Neural cell (in vitro differentiated cells): ENCODE data around the gene CNIH3. TPM values are rescaled to one million over a fixed set of nuclear protein-coding genes. Genes with fewer than 3 reads are reported as not detected.

Experiments
- H2AFZ ChIP-seq: fragments of 200-600, 300-800 bp; sonication (generic), shearing (Covaris generic); 2 replicates; pipeline ENCODE4 v1.6.0; 2014; ENCODE audit warnings: low read depth, mild to moderate bottlenecking, antibody characterized with exemption, low read length, moderate library complexity
- H3F3A ChIP-seq: fragments of 200-600 bp; shearing (Covaris generic); 2 replicates; pipeline ENCODE4 v1.6.1; 2016; ENCODE audit warnings: mild to moderate bottlenecking, moderate library complexity, mixed read lengths, antibody characterized with exemption, low read length; ENCODE audit not compliant: insufficient read depth, poor library complexity, severe bottlenecking
- H3K27ac ChIP-seq: fragments of 200-600, 300-800 bp; sonication (generic), shearing (Covaris generic); 2 replicates; pipeline ENCODE4 v1.5.1; 2014; ENCODE audit warnings: mild to moderate bottlenecking, low read length, moderate library complexity
- H3K27me3 ChIP-seq: fragments of 300-800, 200-600 bp; sonication (generic), shearing (Covaris generic); 2 replicates; pipeline ENCODE4 v1.6.0; 2014; ENCODE audit warnings: mild to moderate bottlenecking, low read depth, low read length, moderate library complexity; ENCODE audit not compliant: insufficient read depth
- H3K36me3 ChIP-seq: fragments of 300-800, 200-600 bp; sonication (generic), shearing (Covaris generic); 2 replicates; pipeline ENCODE4 v1.5.1; 2014; ENCODE audit warnings: mild to moderate bottlenecking, antibody characterized with exemption, low read length, moderate library complexity; ENCODE audit not compliant: insufficient read depth
- H3K4me2 ChIP-seq: fragments of 300-800, 200-600 bp; sonication (generic), shearing (Covaris generic); 2 replicates; pipeline ENCODE4 v1.6.0; 2014; ENCODE audit warnings: mild to moderate bottlenecking, low read length
- H3K4me3 ChIP-seq: fragments of 300-800, 200-600 bp; sonication (generic), shearing (Covaris generic); 2 replicates; pipeline ENCODE4 v1.5.1; 2014; ENCODE audit warnings: mild to moderate bottlenecking, low read length, moderate library complexity
- H3K79me2 ChIP-seq: fragments of 200-600 bp; shearing (Covaris generic); replicated peaks from 2 replicates; pipeline ENCODE4 v1.6.0; 2014; ENCODE audit warnings: mild to moderate bottlenecking, low read length, moderate library complexity; ENCODE audit not compliant: insufficient read depth
- H3K9ac ChIP-seq: fragments of 300-800, 200-600 bp; sonication (generic), shearing (Covaris generic); 2 replicates; pipeline ENCODE4 v1.6.1; 2016; ENCODE audit warnings: mild to moderate bottlenecking, low read length, mixed read lengths
- H3K9me2 ChIP-seq: fragments of 200-600 bp; shearing (Covaris generic); 2 replicates; pipeline ENCODE4 v1.6.1; 2016; ENCODE audit warnings: mild to moderate bottlenecking, low read length, mixed read lengths; ENCODE audit not compliant: insufficient read depth
- H3K9me3 ChIP-seq: fragments of 200-600, 300-800 bp; sonication (generic), shearing (Covaris generic); 2 replicates; pipeline ENCODE4 v1.6.1; 2016; ENCODE audit warnings: mild to moderate bottlenecking, mixed run types, low read length, moderate library complexity, mixed read lengths
- H4K20me1 ChIP-seq: fragments of 200-600 bp; shearing (Covaris generic); 2 replicates; pipeline ENCODE4 v1.6.1; 2016; ENCODE audit warnings: mild to moderate bottlenecking, mixed run types; ENCODE audit not compliant: insufficient read depth
- EP300 ChIP-seq: fragments of 450-650 bp; conservative IDR thresholded peaks from 2 replicates; pipeline ENCODE4 v1.6.1; 2014; ENCODE audit warnings: antibody characterized with exemption, mild to moderate bottlenecking, moderate library complexity; ENCODE audit not compliant: poor library complexity, severe bottlenecking
- EZH2 ChIP-seq: fragments of 200-600, 300-800 bp; shearing (Covaris generic), sonication (generic); IDR thresholded peaks from 2 replicates; pipeline ENCODE4 v1.6.1; 2014; ENCODE audit warnings: antibody characterized with exemption, low read length, borderline replicate concordance, mild to moderate bottlenecking; ENCODE audit not compliant: insufficient read depth, poor library complexity, severe bottlenecking
- MXI1 ChIP-seq: fragments of 450-650 bp; conservative IDR thresholded peaks from 2 replicates; pipeline ENCODE4 v1.6.1; 2014; ENCODE audit warnings: antibody characterized with exemption, mild to moderate bottlenecking; ENCODE audit not compliant: poor library complexity, severe bottlenecking
- POLR2AphosphoS5 ChIP-seq: IDR thresholded peaks from 2 replicates; pipeline ENCODE4 v1.6.1; 2012
- RAD21 ChIP-seq: fragments of 450-650 bp; conservative IDR thresholded peaks from 2 replicates; pipeline ENCODE4 v1.6.1; 2014; ENCODE audit warnings: antibody characterized with exemption, mild to moderate bottlenecking, moderate library complexity
- SMC3 ChIP-seq: fragments of 450-650 bp; conservative IDR thresholded peaks from 2 replicates; pipeline ENCODE4 v1.6.1; 2014; ENCODE audit warnings: antibody characterized with exemption, mild to moderate bottlenecking, moderate library complexity; ENCODE audit not compliant: poor library complexity
- TAF1 ChIP-seq: IDR thresholded peaks from 2 replicates; pipeline ENCODE4 v1.6.1; 2012; ENCODE audit warnings: low read depth
- polyA plus RNA-seq: library from polyadenylated mRNA; depleted of rRNA; stranded (reverse); fragments of >200 nt; gene quantifications from 2 replicates; pipeline ENCODE4 v1.2.3, GENCODE V29; 2014
- TF ChIP-seq, protein P1 (sequence below): IDR thresholded peaks from 2 replicates; pipeline ENCODE4 v1.6.1; 2012; ENCODE audit warnings: borderline replicate concordance
- TF ChIP-seq, protein P2 (sequence below): fragments of 450-650 bp; IDR thresholded peaks from 2 replicates; pipeline ENCODE4 v1.5.1; 2014; ENCODE audit warnings: antibody characterized with exemption, mild to moderate bottlenecking, moderate library complexity; ENCODE audit not compliant: poor library complexity, severe bottlenecking

CNIH3 gene
- polyA plus RNA-seq, 1 donor from 2014 or later = 9.3 TPM

DNA sequence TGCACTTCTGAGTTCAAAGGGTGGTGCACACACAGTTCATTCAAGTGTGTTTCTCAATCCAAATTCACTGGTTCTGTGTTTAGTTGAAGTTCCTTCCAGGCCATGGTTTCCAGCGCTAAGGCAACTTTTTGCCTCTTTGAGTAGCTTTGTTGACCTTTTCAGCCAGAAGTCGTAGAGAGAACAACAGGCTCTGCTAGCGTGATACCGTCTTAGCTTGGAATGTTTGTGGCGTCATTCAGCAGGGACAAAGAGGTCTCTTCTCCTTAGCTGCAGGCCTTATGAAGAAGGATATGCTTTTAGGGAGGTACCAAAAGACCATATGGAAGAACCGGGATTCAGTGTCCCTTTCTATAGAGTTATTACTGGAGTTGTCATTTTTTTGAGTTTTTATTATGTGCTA lies 65.7 kb downstream of the CNIH3 start:
- no peaks in the 10 kb centered on the region for H3F3A ChIP-seq
- TF ChIP-seq SMC3 (no peak), TAF1 (no peak)
- TF ChIP-seq, protein P1, sequence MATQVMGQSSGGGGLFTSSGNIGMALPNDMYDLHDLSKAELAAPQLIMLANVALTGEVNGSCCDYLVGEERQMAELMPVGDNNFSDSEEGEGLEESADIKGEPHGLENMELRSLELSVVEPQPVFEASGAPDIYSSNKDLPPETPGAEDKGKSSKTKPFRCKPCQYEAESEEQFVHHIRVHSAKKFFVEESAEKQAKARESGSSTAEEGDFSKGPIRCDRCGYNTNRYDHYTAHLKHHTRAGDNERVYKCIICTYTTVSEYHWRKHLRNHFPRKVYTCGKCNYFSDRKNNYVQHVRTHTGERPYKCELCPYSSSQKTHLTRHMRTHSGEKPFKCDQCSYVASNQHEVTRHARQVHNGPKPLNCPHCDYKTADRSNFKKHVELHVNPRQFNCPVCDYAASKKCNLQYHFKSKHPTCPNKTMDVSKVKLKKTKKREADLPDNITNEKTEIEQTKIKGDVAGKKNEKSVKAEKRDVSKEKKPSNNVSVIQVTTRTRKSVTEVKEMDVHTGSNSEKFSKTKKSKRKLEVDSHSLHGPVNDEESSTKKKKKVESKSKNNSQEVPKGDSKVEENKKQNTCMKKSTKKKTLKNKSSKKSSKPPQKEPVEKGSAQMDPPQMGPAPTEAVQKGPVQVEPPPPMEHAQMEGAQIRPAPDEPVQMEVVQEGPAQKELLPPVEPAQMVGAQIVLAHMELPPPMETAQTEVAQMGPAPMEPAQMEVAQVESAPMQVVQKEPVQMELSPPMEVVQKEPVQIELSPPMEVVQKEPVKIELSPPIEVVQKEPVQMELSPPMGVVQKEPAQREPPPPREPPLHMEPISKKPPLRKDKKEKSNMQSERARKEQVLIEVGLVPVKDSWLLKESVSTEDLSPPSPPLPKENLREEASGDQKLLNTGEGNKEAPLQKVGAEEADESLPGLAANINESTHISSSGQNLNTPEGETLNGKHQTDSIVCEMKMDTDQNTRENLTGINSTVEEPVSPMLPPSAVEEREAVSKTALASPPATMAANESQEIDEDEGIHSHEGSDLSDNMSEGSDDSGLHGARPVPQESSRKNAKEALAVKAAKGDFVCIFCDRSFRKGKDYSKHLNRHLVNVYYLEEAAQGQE = no peak
- no peaks in the 10 kb centered on the region for H3K9me3 ChIP-seq
- H3K79me2 ChIP-seq = no peaks in the 10 kb centered on the region
- H3K4me2 ChIP-seq = no peak overlapping the region
- H2AFZ ChIP-seq = no peak overlapping the region
- H4K20me1 ChIP-seq = no peaks in the 10 kb centered on the region
- no peak overlapping the region for H3K9ac ChIP-seq
- H3K9me2 ChIP-seq = no peaks in the 10 kb centered on the region
- no peaks in the 10 kb centered on the region for H3K36me3 ChIP-seq
- no peak overlapping the region for H3K27ac ChIP-seq
- H3K4me3 ChIP-seq = no peak overlapping the region
- H3K27me3 ChIP-seq = no peaks in the 10 kb centered on the region

DNA sequence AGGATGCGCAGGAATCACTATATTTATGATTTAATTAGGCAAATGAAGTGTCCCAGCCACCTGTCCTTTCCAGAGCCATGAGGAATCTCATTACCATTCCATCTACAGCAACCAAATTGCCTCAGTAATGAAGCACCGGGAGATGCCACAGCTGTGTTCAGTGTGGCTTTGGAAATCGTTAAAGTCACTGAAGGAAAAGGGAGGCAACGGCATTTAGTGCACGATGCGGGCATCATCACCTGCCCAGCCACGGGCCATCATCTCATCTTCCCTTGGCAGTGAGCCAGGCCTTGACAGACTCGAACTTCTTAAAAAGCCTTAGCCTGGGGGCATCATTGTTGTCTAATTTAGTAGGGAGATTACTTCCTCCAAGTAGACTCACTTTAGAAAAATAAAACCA lies 67.8 kb downstream of the CNIH3 start:
- no peaks in the 10 kb centered on the region for H3K9me2 ChIP-seq
- no peaks in the 10 kb centered on the region for H3K36me3 ChIP-seq
- no peaks in the 10 kb centered on the region for H3K9me3 ChIP-seq
- H3K4me3 ChIP-seq = no peak overlapping the region
- no peaks in the 10 kb centered on the region for H3K27me3 ChIP-seq
- TF ChIP-seq, protein P1 = no peak
- TF ChIP-seq SMC3 (no peak), RAD21 (no peak), MXI1 (no peak), EZH2 (no peak), EP300 (no peak), POLR2AphosphoS5 (no peak), TAF1 (no peak)
- TF ChIP-seq, protein P2, sequence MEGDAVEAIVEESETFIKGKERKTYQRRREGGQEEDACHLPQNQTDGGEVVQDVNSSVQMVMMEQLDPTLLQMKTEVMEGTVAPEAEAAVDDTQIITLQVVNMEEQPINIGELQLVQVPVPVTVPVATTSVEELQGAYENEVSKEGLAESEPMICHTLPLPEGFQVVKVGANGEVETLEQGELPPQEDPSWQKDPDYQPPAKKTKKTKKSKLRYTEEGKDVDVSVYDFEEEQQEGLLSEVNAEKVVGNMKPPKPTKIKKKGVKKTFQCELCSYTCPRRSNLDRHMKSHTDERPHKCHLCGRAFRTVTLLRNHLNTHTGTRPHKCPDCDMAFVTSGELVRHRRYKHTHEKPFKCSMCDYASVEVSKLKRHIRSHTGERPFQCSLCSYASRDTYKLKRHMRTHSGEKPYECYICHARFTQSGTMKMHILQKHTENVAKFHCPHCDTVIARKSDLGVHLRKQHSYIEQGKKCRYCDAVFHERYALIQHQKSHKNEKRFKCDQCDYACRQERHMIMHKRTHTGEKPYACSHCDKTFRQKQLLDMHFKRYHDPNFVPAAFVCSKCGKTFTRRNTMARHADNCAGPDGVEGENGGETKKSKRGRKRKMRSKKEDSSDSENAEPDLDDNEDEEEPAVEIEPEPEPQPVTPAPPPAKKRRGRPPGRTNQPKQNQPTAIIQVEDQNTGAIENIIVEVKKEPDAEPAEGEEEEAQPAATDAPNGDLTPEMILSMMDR = no peak
- H4K20me1 ChIP-seq = no peaks in the 10 kb centered on the region
- no peaks in the 10 kb centered on the region for H3F3A ChIP-seq
- no peak overlapping the region for H3K27ac ChIP-seq
- no peak overlapping the region for H3K4me2 ChIP-seq
- no peak overlapping the region for H3K9ac ChIP-seq
- H3K79me2 ChIP-seq = no peaks in the 10 kb centered on the region
- H2AFZ ChIP-seq = no peak overlapping the region
